ENCODE measurements around the gene CPNE9.
A peak's percentile ranks its signal among the peaks of the same experiment; 100 is the strongest.

Gene CPNE9

GRCh38 chr3:9703736-9704346 is at the start of gene CPNE9:
Gene CPNE9 (plus strand): TSS chr3:9703833. CDS start chr3:9703997, 164 bp downstream.
- Mint-ChIP-seq H3K9me3 (no peaks in the 10 kb centered on the region), H3K27ac (no peak within 1 kb of the TSS), H3K4me3 (peak within 1 kb of the TSS; percentile 15), H3K36me3 (ENCODE audit: low read depth) (peaks cover 33% of the 10 kb centered on the region), H3K27me3 (peaks cover 23% of the 10 kb centered on the region), H3K4me1 (ENCODE audit: low read depth) (peaks cover 14% of the 10 kb centered on the region)

- Mint-ChIP-seq H3K9me3 (no peaks in the 10 kb centered on the region), H3K27ac (peak overlapping the region; percentile 26), H3K36me3 (ENCODE audit: low read depth) (peaks cover 50% of the 10 kb centered on the region), H3K27me3 (no peaks in the 10 kb centered on the region), H3K4me1 (ENCODE audit: low read depth) (peaks cover 7% of the 10 kb centered on the region), H3K4me3 (no peak overlapping the region)
Measured at GRCh38 chr3:9659849-9660248, 43.8 kb upstream of the CPNE9 start.

- Mint-ChIP-seq H3K9me3 (no peaks in the 10 kb centered on the region), H3K4me3 (no peak overlapping the region), H3K27ac (no peak overlapping the region), H3K36me3 (ENCODE audit: low read depth) (peaks cover 55% of the 10 kb centered on the region), H3K4me1 (ENCODE audit: low read depth) (peaks cover 6% of the 10 kb centered on the region), H3K27me3 (no peaks in the 10 kb centered on the region)
Measured at GRCh38 chr3:9660972-9661371, 42.7 kb upstream of the CPNE9 start.

- H3K27me3 Mint-ChIP-seq: no peaks in the 10 kb centered on the region
- no peaks in the 10 kb centered on the region for H3K9me3 Mint-ChIP-seq
- peaks cover 53% of the 10 kb centered on the region for H3K36me3 Mint-ChIP-seq (ENCODE audit: low read depth)
- no peak overlapping the region for H3K4me3 Mint-ChIP-seq
- no peak overlapping the region for H3K27ac Mint-ChIP-seq
- peaks cover 6% of the 10 kb centered on the region for H3K4me1 Mint-ChIP-seq (ENCODE audit: low read depth)
Measured at GRCh38 chr3:9664119-9664751, 39.4 kb upstream of the CPNE9 start.

- H3K4me3 Mint-ChIP-seq: no peak overlapping the region
- peaks cover 55% of the 10 kb centered on the region for H3K36me3 Mint-ChIP-seq (ENCODE audit: low read depth)
- H3K27me3 Mint-ChIP-seq: no peaks in the 10 kb centered on the region
- no peaks in the 10 kb centered on the region for H3K9me3 Mint-ChIP-seq
- H3K27ac Mint-ChIP-seq: no peak overlapping the region
- H3K4me1 Mint-ChIP-seq (ENCODE audit: low read depth): peaks cover 6% of the 10 kb centered on the region
Measured at GRCh38 chr3:9666704-9667445, 36.8 kb upstream of the CPNE9 start.

GRCh38 chr3:9669277-9669676 is 34.4 kb upstream of the CPNE9 start:
- Mint-ChIP-seq H3K27ac (no peak overlapping the region), H3K27me3 (no peaks in the 10 kb centered on the region), H3K4me3 (no peak overlapping the region), H3K4me1 (ENCODE audit: low read depth) (peaks cover 6% of the 10 kb centered on the region), H3K36me3 (ENCODE audit: low read depth) (peaks cover 52% of the 10 kb centered on the region), H3K9me3 (no peaks in the 10 kb centered on the region)

- no peaks in the 10 kb centered on the region for H3K27me3 Mint-ChIP-seq
- no peak overlapping the region for H3K27ac Mint-ChIP-seq
- H3K4me1 Mint-ChIP-seq (ENCODE audit: low read depth): peaks cover 6% of the 10 kb centered on the region
- H3K4me3 Mint-ChIP-seq: no peak overlapping the region
- peaks cover 52% of the 10 kb centered on the region for H3K36me3 Mint-ChIP-seq (ENCODE audit: low read depth)
- no peaks in the 10 kb centered on the region for H3K9me3 Mint-ChIP-seq
Measured at GRCh38 chr3:9669720-9670432, 33.8 kb upstream of the CPNE9 start.

GRCh38 chr3:9673082-9673481 is 30.6 kb upstream of the CPNE9 start:
- Mint-ChIP-seq H3K4me3 (no peak overlapping the region), H3K27ac (no peak overlapping the region), H3K4me1 (ENCODE audit: low read depth) (no peaks in the 10 kb centered on the region), H3K36me3 (ENCODE audit: low read depth) (peaks cover 50% of the 10 kb centered on the region), H3K27me3 (no peaks in the 10 kb centered on the region), H3K9me3 (no peaks in the 10 kb centered on the region)

- Mint-ChIP-seq H3K4me3 (no peak overlapping the region), H3K9me3 (no peaks in the 10 kb centered on the region), H3K27me3 (no peaks in the 10 kb centered on the region), H3K36me3 (ENCODE audit: low read depth) (peaks cover 53% of the 10 kb centered on the region), H3K27ac (no peak overlapping the region), H3K4me1 (ENCODE audit: low read depth) (no peaks in the 10 kb centered on the region)
Measured at GRCh38 chr3:9673752-9674151, 29.9 kb upstream of the CPNE9 start.

GRCh38 chr3:9675736-9676290 is 27.8 kb upstream of the CPNE9 start:
- H3K4me3 Mint-ChIP-seq: no peak overlapping the region
- H3K27ac Mint-ChIP-seq: no peak overlapping the region
- H3K9me3 Mint-ChIP-seq: no peaks in the 10 kb centered on the region
- H3K27me3 Mint-ChIP-seq: no peaks in the 10 kb centered on the region
- H3K36me3 Mint-ChIP-seq (ENCODE audit: low read depth): peaks cover 63% of the 10 kb centered on the region
- no peaks in the 10 kb centered on the region for H3K4me1 Mint-ChIP-seq (ENCODE audit: low read depth)

GRCh38 chr3:9676785-9677184 is 26.8 kb upstream of the CPNE9 start:
- Mint-ChIP-seq H3K4me3 (no peak overlapping the region), H3K27ac (no peak overlapping the region), H3K36me3 (ENCODE audit: low read depth) (peaks cover 72% of the 10 kb centered on the region), H3K9me3 (no peaks in the 10 kb centered on the region), H3K4me1 (ENCODE audit: low read depth) (no peaks in the 10 kb centered on the region), H3K27me3 (no peaks in the 10 kb centered on the region)

- H3K36me3 Mint-ChIP-seq (ENCODE audit: low read depth): peaks cover 65% of the 10 kb centered on the region
- H3K27ac Mint-ChIP-seq: no peak overlapping the region
- H3K4me1 Mint-ChIP-seq (ENCODE audit: low read depth): no peaks in the 10 kb centered on the region
Measured at GRCh38 chr3:9678493-9678892, 25.1 kb upstream of the CPNE9 start.

GRCh38 chr3:9679476-9680080 is 24.1 kb upstream of the CPNE9 start:
- no peak overlapping the region for H3K4me3 Mint-ChIP-seq
- H3K4me1 Mint-ChIP-seq (ENCODE audit: low read depth): no peaks in the 10 kb centered on the region
- H3K27me3 Mint-ChIP-seq: no peaks in the 10 kb centered on the region
- no peaks in the 10 kb centered on the region for H3K9me3 Mint-ChIP-seq
- peaks cover 65% of the 10 kb centered on the region for H3K36me3 Mint-ChIP-seq (ENCODE audit: low read depth)
- H3K27ac Mint-ChIP-seq: no peak overlapping the region

More at GRCh38 chr3:9678493-9678892, 25.1 kb upstream of the CPNE9 start:
- Mint-ChIP-seq H3K27me3 (no peaks in the 10 kb centered on the region), H3K9me3 (no peaks in the 10 kb centered on the region), H3K4me3 (no peak overlapping the region)

GRCh38 chr3:9681011-9681722 is 22.5 kb upstream of the CPNE9 start:
- no peaks in the 10 kb centered on the region for H3K4me1 Mint-ChIP-seq (ENCODE audit: low read depth)

More at GRCh38 chr3:9681011-9681722, 22.5 kb upstream of the CPNE9 start:
- no peak overlapping the region for H3K27ac Mint-ChIP-seq
- no peaks in the 10 kb centered on the region for H3K9me3 Mint-ChIP-seq
- no peak overlapping the region for H3K4me3 Mint-ChIP-seq
- H3K36me3 Mint-ChIP-seq (ENCODE audit: low read depth): peaks cover 73% of the 10 kb centered on the region
- no peaks in the 10 kb centered on the region for H3K27me3 Mint-ChIP-seq
